Measurements from ENCODE around the gene HDHD3.
"Not testable (repeated sequence)": the region's sequence is repeated elsewhere in the genome, so short reads cannot be mapped to it uniquely, and the experiment has no call there.

The HDHD3 gene

GRCh38 chr9:113376634-113377567 is at the start of gene HDHD3:
Gene HDHD3, minus strand, starts transcription at chr9:113376986. Its CDS starts 2,632 bp downstream, at chr9:113374354.
- in situ Hi-C loops (cut with MboI; ENCODE audit: low sequenced_read_pairs) = no loop called here

- in situ Hi-C loops (cut with MboI; ENCODE audit: low sequenced_read_pairs) = no loop called here
These were observed 48.3 kb upstream of the HDHD3 start for GRCh38 chr9:113425072-113425471.

- in situ Hi-C loops (cut with MboI; ENCODE audit: low sequenced_read_pairs) = no loop called here
These were observed 44.9 kb upstream of the HDHD3 start for GRCh38 chr9:113421726-113422125.

- in situ Hi-C loops (cut with MboI; ENCODE audit: low sequenced_read_pairs) = no loop called here
These were observed 40.6 kb upstream of the HDHD3 start for GRCh38 chr9:113417370-113417769.

- in situ Hi-C loops (cut with MboI; ENCODE audit: low sequenced_read_pairs) = no loop called here
These were observed 39.4 kb upstream of the HDHD3 start for GRCh38 chr9:113416149-113416721.

- in situ Hi-C loops (cut with MboI; ENCODE audit: low sequenced_read_pairs) = no loop called here
These were observed 33.5 kb upstream of the HDHD3 start, which contains the start of the genes C9orf43 and POLE3 for GRCh38 chr9:113410207-113410864. Gene C9orf43, plus strand, starts transcription at chr9:113410747. Its CDS starts 2,747 bp downstream, at chr9:113413494. Gene POLE3, minus strand, starts transcription at chr9:113410675. Its CDS starts 382 bp downstream, at chr9:113410293.

GRCh38 chr9:113409883-113410206 is 33.1 kb upstream of the HDHD3 start:
- in situ Hi-C loops (cut with MboI; ENCODE audit: low sequenced_read_pairs) = no loop called here

- in situ Hi-C loops (cut with MboI; ENCODE audit: low sequenced_read_pairs) = no loop called here
These were observed 32.7 kb upstream of the HDHD3 start for GRCh38 chr9:113409481-113409880.

- in situ Hi-C loops (cut with MboI; ENCODE audit: low sequenced_read_pairs) = not testable (repeated sequence)
These were observed 30.2 kb upstream of the HDHD3 start for GRCh38 chr9:113406873-113407511.

- in situ Hi-C loops (cut with MboI; ENCODE audit: low sequenced_read_pairs) = not testable (repeated sequence)
These were observed 29.6 kb upstream of the HDHD3 start for GRCh38 chr9:113406353-113406752.

- in situ Hi-C loops (cut with MboI; ENCODE audit: low sequenced_read_pairs) = no loop called here
These were observed 26.9 kb upstream of the HDHD3 start for GRCh38 chr9:113403646-113404045.

GRCh38 chr9:113401027-113401792 is 24.4 kb upstream of the HDHD3 start, which contains the start of gene ALAD:
Gene ALAD, minus strand, starts transcription at chr9:113401284. Its CDS starts 7,725 bp downstream, at chr9:113393559.
- in situ Hi-C loops (cut with MboI; ENCODE audit: low sequenced_read_pairs) = no loop called here

- in situ Hi-C loops (cut with MboI; ENCODE audit: low sequenced_read_pairs) = no loop called here
These were observed 22.9 kb upstream of the HDHD3 start for GRCh38 chr9:113399646-113400200.

- in situ Hi-C loops (cut with MboI; ENCODE audit: low sequenced_read_pairs) = no loop called here
These were observed 22.0 kb upstream of the HDHD3 start for GRCh38 chr9:113398796-113399195.

GRCh38 chr9:113397203-113397631 is 20.4 kb upstream of the HDHD3 start:
- in situ Hi-C loops (cut with MboI; ENCODE audit: low sequenced_read_pairs) = no loop called here

GRCh38 chr9:113395000-113395861 is 18.4 kb upstream of the HDHD3 start:
- in situ Hi-C loops (cut with MboI; ENCODE audit: low sequenced_read_pairs) = no loop called here

GRCh38 chr9:113393281-113393680 is 16.5 kb upstream of the HDHD3 start:
- in situ Hi-C loops (cut with MboI; ENCODE audit: low sequenced_read_pairs) = no loop called here

- in situ Hi-C loops (cut with MboI; ENCODE audit: low sequenced_read_pairs) = no loop called here
These were observed 15.1 kb upstream of the HDHD3 start for GRCh38 chr9:113391917-113392316.
